Naive B cell (primary cell): Measurements from ENCODE around the gene TMEM258. TPM values are rescaled to one million over a fixed set of nuclear protein-coding genes. Genes with fewer than 3 reads are reported as not detected.
A peak's percentile ranks its signal among the peaks of the same experiment; 100 is the strongest.

Experiments
- ATAC-seq, 2 donors: fragments of 150-1000 bp; cut with Tn5 transposase; 2 replicates each; pipeline ENCODE4 v1.10.0; 2021; ENCODE audit warnings: low read depth in 2 of 2, mild to moderate bottlenecking in 2 of 2, moderate library complexity in 2 of 2
- DNase-seq: peaks from one replicate; pipeline ENCODE4 v3.0.0; 2022
- H3K27ac Mint-ChIP-seq, 6 donors: one replicate each; pipeline ENCODE4 v1.8.0; 2020 to 2022; ENCODE audit warnings: mild to moderate bottlenecking in 6 of 6, mixed read lengths in 6 of 6, moderate library complexity in 5 of 6, inconsistent platforms in 2 of 6
- H3K27me3 Mint-ChIP-seq, 3 donors: one replicate each; pipeline ENCODE4 v1.8.0; 2021 to 2022; ENCODE audit warnings: mixed read lengths in 3 of 3, mild to moderate bottlenecking in 1 of 3
- H3K36me3 Mint-ChIP-seq, 2 donors: one replicate each; pipeline ENCODE4 v1.8.0; 2020 to 2022; ENCODE audit warnings: mixed read lengths in 2 of 2, inconsistent platforms in 1 of 2, mild to moderate bottlenecking in 1 of 2
- H3K4me1 Mint-ChIP-seq, 3 donors: one replicate each; pipeline ENCODE4 v1.8.0; 2020 to 2022; ENCODE audit warnings: mixed read lengths in 3 of 3, inconsistent platforms in 1 of 3, mild to moderate bottlenecking in 1 of 3, moderate library complexity in 1 of 3
- H3K4me3 Mint-ChIP-seq, 8 donors: one replicate each; pipeline ENCODE4 v1.8.0; 2020 to 2022; ENCODE audit warnings: mild to moderate bottlenecking in 8 of 8, mixed read lengths in 8 of 8, moderate library complexity in 8 of 8, inconsistent platforms in 2 of 8
- H3K9me3 Mint-ChIP-seq, 7 donors: one replicate each; pipeline ENCODE4 v1.8.0; 2020 to 2022; ENCODE audit warnings: mixed read lengths in 7 of 7, mild to moderate bottlenecking in 5 of 7, inconsistent platforms in 2 of 7, moderate library complexity in 1 of 7
- polyA plus RNA-seq, 6 donors: library from polyadenylated mRNA; unstranded; fragments of 300-500 nt; fragmentation: Illumina TruSeq; gene quantifications; one replicate each; pipeline ENCODE4 v1.2.3, GENCODE V29; 2021; ENCODE audit warnings: low read depth in 6 of 6

Gene TMEM258
- polyA plus RNA-seq, 6 donors from 2014 or later: 117 to 238 (median 185) TPM

DNA sequence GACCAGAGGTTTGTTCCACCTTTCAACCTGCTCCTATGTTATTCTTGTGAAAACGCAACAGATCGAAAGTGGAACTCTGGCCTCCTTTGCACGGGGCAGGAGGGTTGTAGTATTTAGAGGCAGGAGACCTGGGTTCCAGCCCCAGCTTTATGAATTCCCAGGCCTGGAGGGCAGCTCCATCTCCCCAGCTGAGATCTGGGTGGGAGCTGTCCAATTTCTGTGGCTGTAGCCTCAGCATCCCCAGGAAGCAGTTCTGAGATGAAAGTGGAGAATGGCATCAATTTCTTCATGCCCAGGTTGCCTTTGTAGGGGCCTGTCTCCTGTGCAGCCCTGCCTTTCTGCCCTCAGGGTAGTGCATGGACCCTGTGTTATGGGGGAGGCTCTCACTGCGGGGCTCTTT, 39.8 kb upstream of the TMEM258 start:
- H3K27ac Mint-ChIP-seq: peak overlapping the region in 1 of 6 donors; percentile 61
- H3K36me3 Mint-ChIP-seq: peaks cover 0 to 4% of the 10 kb centered on the region in 2 donors
- H3K9me3 Mint-ChIP-seq: peaks cover 0 to 3% (median 0%) of the 10 kb centered on the region in 7 donors
- H3K27me3 Mint-ChIP-seq: no peaks in the 10 kb centered on the region
- H3K4me3 Mint-ChIP-seq: peak overlapping the region in 1 of 8 donors; percentile 21
- ATAC-seq (no peak), DNase-seq (no peak)
- peaks cover 32 to 72% (median 51%) of the 10 kb centered on the region in 3 donors for H3K4me1 Mint-ChIP-seq

DNA sequence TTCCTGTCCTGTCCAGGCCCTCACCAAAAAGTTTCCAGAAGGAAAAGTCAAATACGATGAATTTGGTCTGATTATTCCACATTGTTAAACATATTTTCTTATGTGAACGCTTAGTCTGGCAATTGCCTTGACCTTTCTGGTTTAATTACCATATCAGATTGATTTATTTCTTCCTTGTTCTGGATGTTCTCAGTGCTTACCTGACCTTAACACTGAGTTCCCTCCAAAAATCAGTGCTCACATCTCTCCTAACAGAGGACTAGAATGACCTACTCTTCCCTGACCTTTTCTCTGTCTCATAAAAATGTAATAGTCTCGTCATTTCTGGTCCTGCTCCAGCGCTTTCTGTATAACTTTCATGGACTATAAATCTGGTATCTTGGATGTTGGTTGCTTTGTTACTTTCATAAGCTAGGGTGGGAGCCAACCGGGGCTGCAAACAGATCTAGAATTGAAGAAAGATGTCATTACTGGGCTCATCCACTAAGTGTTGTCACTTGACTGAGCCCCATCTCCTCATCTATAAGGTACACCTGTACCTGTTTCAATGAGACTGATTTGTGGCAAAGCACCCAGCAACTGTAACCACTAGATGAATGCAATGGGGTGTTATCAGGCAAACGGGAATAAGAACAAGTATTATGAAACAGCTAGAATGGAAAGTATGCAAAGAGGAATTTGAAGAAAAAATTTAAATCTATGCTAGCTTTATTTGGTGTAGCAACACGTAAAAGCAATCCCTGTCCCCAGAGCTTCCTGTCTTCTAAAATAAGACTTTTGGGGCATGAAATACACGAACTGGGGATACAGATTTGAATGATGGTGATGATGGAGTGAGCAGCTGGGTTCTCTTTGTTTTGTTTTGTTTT, 38.1 kb upstream of the TMEM258 start:
- H3K9me3 Mint-ChIP-seq: peaks cover 0 to 3% (median 0%) of the 10 kb centered on the region in 7 donors
- H3K4me1 Mint-ChIP-seq: peaks cover 32 to 71% (median 52%) of the 10 kb centered on the region in 3 donors
- peak overlapping the region in 2 of 6 donors; percentile 4 to 62 for H3K27ac Mint-ChIP-seq
- peaks cover 0 to 4% of the 10 kb centered on the region in 2 donors for H3K36me3 Mint-ChIP-seq
- no peak for ATAC-seq
- H3K4me3 Mint-ChIP-seq: peak overlapping the region in 5 of 8 donors; percentile 3 to 70 (median 51)
- DNase-seq: no peak
- no peaks in the 10 kb centered on the region for H3K27me3 Mint-ChIP-seq

GRCh38 chr11:61829806-61830205, 37.4 kb upstream of the TMEM258 start:
- H3K27ac Mint-ChIP-seq: no peak overlapping the region
- H3K9me3 Mint-ChIP-seq: peaks cover 0 to 3% (median 0%) of the 10 kb centered on the region in 7 donors
- no peaks in the 10 kb centered on the region for H3K27me3 Mint-ChIP-seq
- H3K36me3 Mint-ChIP-seq: peaks cover 0 to 4% of the 10 kb centered on the region in 2 donors
- no peak for ATAC-seq
- H3K4me3 Mint-ChIP-seq: peak overlapping the region in 6 of 8 donors; percentile 9 to 94 (median 78)
- DNase-seq: no peak
- peaks cover 28 to 64% (median 47%) of the 10 kb centered on the region in 3 donors for H3K4me1 Mint-ChIP-seq

GRCh38 chr11:61828629-61829407, 36.4 kb upstream of the TMEM258 start:
- Mint-ChIP-seq H3K4me3 (peak overlapping the region; percentile 70 to 96 (median 92)), H3K27ac (peak overlapping the region in 5 of 6 donors; percentile 37 to 89 (median 65)), H3K27me3 (no peaks in the 10 kb centered on the region), H3K9me3 (peaks cover 0 to 3% (median 0%) of the 10 kb centered on the region in 7 donors), H3K4me1 (peaks cover 24 to 54% (median 37%) of the 10 kb centered on the region in 3 donors), H3K36me3 (peaks cover 0 to 4% of the 10 kb centered on the region in 2 donors)
- ATAC-seq (peak; percentile 47 to 53), DNase-seq (peak; percentile 37)

- Mint-ChIP-seq H3K27me3 (no peaks in the 10 kb centered on the region), H3K36me3 (peaks cover 0 to under 1% of the 10 kb centered on the region in 2 donors), H3K4me3 (peak overlapping the region; percentile 70 to 96 (median 92)), H3K4me1 (peaks cover 20 to 49% (median 32%) of the 10 kb centered on the region in 3 donors), H3K9me3 (no peaks in the 10 kb centered on the region), H3K27ac (peak overlapping the region; percentile 63 to 89 (median 78))
- ATAC-seq: peak in 1 of 2 donors; percentile 1
- DNase-seq: no peak
Observed at GRCh38 chr11:61828379-61828628, 35.9 kb upstream of the TMEM258 start.

DNA sequence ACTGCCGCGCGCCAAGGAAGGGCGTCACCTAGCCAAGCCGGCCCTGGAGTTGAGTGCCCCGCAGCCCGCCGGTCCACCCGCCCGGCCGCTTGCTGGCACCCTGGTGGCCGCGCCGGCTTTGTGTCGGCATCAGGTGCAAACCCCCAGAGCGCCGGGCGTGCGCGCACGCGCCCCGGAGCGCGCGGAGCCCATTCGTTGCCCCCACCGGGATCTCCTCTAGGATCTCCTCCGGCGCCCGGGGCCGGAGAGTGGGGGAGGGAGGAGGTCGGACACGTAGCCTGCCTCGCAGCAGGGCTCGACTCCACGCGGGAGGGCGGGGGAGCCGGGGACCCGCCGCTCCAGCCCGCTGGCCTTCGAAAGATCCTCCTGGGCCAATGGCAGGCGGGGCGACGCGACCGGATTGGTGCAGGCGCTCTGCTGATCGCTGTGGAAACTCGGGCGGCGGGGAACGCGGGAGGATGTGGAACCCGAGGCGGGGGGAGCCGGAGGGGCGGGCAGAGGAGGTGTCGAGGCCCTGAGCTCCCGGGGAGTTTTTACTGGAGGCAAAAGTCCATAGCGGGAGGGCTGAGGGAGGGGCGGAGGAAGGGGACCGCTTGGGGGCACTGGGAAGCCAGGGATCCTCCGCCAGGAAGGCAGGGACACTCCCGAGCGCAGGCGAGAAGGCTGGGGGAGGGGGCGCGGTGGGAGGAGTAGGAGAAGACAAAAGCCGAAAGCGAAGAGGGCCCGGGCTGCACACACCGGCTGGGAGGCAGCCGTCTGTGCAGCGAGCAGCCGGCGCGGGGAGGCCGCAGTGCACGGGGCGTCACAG, 35.4 kb upstream of the TMEM258 start, which contains the start of gene FADS2:
Gene FADS2, plus strand, starts transcription at position 730 of the 808 bp plus-strand sequence. CDS start 91 bp downstream, outside the sequence.
- ATAC-seq: peak; percentile 71 to 73
- Mint-ChIP-seq H3K27me3 (no peaks in the 10 kb centered on the region), H3K27ac (peak within 1 kb of the TSS; percentile 64 to 95 (median 81)), H3K4me1 (peaks cover 20 to 44% (median 31%) of the 10 kb centered on the region in 3 donors), H3K4me3 (peak within 1 kb of the TSS; percentile 70 to 96 (median 92)), H3K9me3 (no peaks in the 10 kb centered on the region), H3K36me3 (no peaks in the 10 kb centered on the region)
- peak; percentile 66 for DNase-seq

DNA sequence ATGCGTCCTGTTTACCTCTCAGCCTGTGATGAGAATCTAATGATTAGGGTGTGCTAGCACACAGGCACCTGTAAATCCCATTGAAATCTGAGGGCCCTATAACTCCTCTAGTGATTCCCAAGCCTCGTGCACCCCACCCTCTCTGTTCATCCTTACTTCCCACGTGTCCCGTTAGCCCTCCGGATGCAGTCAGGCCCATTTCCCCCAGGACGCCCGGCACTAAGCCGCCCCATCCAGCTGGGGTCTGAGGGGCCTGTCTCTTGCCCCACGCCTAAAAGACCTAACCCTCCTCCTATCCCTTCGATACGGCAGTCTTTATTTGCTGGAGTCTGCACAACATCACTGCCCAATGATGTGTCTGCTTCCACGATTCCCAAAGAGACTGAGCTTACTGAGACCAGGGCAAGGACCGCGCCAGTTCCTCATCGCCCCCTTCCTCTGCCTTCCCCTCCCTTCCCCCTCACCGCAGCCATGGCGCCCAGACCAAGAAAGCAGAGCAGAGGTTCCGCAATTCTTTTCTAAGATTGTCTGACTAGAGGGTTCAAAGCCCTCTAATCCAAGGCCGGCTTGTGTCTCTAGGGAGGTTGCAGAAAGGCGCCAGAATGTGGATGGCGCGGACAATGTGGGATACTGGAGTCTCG, 34.7 kb upstream of the TMEM258 start:
- Mint-ChIP-seq H3K4me3 (peak overlapping the region; percentile 70 to 96 (median 92)), H3K27ac (peak overlapping the region; percentile 64 to 95 (median 80)), H3K4me1 (peaks cover 16 to 40% (median 31%) of the 10 kb centered on the region in 3 donors), H3K9me3 (no peaks in the 10 kb centered on the region), H3K27me3 (no peaks in the 10 kb centered on the region), H3K36me3 (no peaks in the 10 kb centered on the region)
- ATAC-seq (peak; percentile 51 to 58), DNase-seq (peak; percentile 64)

DNA sequence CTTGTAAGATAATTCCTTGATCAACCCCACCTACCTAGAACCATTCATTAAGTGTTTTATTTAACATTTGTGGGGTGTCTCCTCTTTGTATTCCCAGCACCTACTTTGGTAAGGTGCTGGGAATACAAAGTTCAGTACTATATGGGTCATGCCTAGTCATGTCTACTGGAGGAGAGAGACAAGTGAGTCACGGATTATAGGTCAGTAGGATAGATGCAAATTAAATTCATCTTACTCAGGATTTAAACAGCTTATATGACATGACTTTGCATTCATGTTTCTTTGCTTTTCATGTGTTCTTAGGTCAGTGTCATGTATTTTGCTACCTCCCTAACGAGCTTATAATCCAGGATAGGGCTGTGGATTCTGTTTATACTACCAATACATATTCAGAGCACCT, 27.8 kb upstream of the TMEM258 start:
- no peak for DNase-seq
- peaks cover 3 to 13% (median 13%) of the 10 kb centered on the region in 3 donors for H3K4me1 Mint-ChIP-seq
- no peak for ATAC-seq
- no peak overlapping the region for H3K27ac Mint-ChIP-seq
- no peaks in the 10 kb centered on the region for H3K9me3 Mint-ChIP-seq
- H3K36me3 Mint-ChIP-seq: no peaks in the 10 kb centered on the region
- H3K27me3 Mint-ChIP-seq: peaks cover 0 to 4% (median 0%) of the 10 kb centered on the region in 3 donors
- H3K4me3 Mint-ChIP-seq: no peak overlapping the region

DNA sequence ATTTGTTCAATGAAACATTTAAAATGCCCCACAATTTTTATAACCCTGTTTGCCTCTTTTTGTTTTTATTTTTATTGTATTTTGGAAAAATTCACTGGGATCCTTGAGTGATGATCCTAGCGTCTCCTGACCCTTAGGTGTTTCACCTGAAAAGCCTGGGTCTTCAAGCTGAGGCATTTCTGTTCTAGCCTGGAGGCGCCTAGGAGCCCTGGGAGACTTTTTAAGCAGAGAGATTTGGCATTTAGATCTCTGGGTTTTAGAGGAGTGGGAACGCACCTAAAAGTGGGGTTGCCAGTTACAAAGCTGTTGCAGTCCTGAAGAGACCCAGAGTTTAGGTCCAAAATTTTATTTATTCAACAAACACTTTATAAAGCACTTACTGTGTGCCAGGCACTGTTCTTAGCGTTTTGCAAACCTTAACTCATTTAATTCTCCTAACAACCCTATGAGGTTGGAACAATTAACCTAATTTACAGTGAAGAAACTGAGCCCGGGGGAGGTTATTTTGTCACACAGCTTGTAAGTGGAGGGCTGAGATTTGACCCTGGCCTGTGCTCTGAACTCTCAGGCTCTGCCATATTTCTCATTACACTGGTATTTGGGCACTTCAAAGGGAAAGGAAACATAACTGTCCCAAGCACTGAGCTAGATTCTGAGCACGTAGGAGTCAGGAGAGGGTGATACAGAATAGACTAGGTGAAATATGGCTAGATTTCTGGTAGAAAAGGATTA, 25.2 kb upstream of the TMEM258 start:
- no peak for ATAC-seq
- peaks cover 0 to 1% (median 0%) of the 10 kb centered on the region in 7 donors for H3K9me3 Mint-ChIP-seq
- no peaks in the 10 kb centered on the region for H3K36me3 Mint-ChIP-seq
- peaks cover 9 to 23% (median 20%) of the 10 kb centered on the region in 3 donors for H3K4me1 Mint-ChIP-seq
- DNase-seq: no peak
- peaks cover 0 to 4% (median 0%) of the 10 kb centered on the region in 3 donors for H3K27me3 Mint-ChIP-seq
- H3K27ac Mint-ChIP-seq: peak overlapping the region in 1 of 6 donors; percentile 26
- peak overlapping the region; percentile 71 to 96 (median 90) for H3K4me3 Mint-ChIP-seq

DNA sequence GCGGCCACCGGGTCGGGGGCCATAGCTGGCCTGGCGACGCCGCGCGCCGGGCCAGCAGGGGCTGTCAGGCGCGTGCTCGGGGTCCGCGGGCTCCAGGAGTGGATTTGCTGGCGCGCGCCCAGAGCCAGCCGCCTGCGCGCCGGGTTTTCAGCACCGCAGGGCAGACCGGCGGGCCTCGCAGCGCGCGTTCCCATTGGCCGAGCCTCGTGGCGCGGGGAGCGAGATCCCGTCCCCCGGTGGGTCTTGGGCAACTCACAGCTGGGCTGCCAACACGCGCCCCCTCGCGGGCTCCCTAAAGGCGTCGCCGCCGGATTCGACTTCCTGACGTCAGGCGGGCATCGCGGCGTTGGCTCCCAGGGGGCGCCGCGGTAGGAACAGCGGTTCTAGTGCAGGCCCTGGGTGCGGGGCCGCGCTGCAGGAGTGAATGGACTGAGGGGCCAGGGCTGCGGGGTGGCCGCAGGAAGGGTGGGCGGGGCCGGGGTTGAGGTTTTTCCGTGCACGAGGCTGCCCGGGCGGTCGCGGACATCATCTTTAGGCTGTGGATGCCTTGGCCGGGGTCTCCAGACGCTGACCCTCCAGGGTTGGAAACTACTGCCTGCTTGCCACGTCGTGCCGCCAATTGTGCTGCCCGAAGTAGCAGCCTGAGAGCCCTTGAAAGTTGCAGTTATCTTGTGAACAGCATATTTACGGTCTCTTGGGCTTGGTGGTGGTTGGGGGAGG, 24.5 kb upstream of the TMEM258 start, which contains the start of gene FADS1:
Gene FADS1, minus strand, starts transcription at position 268 of the 720 bp plus-strand sequence. Its CDS starts 74 bp downstream, at position 194.
- peak; percentile 72 for DNase-seq
- Mint-ChIP-seq H3K27ac (peak within 1 kb of the TSS; percentile 27 to 95 (median 94)), H3K4me3 (peak within 1 kb of the TSS; percentile 81 to 97 (median 93)), H3K36me3 (no peaks in the 10 kb centered on the region), H3K27me3 (peaks cover 0 to 4% (median 0%) of the 10 kb centered on the region in 3 donors), H3K4me1 (peaks cover 9 to 23% (median 20%) of the 10 kb centered on the region in 3 donors), H3K9me3 (peaks cover 0 to 1% (median 0%) of the 10 kb centered on the region in 7 donors)
- peak; percentile 66 to 67 for ATAC-seq
